OCI-LY1 (cell line): Measurements from ENCODE around the gene FAS.

Experiments used
- H2AFZ ChIP-seq: fragments of 200-600 bp; sonication (generic), shearing (Covaris generic); 2 replicates; pipeline ENCODE4 v1.6.0; 2014; ENCODE audit warnings: antibody characterized with exemption, mild to moderate bottlenecking, low read length
- H3F3A ChIP-seq: fragments of 200-600 bp; sonication (generic), shearing (Covaris generic); 2 replicates; pipeline ENCODE4 v1.6.0; 2014; ENCODE audit warnings: mild to moderate bottlenecking, antibody characterized with exemption, low read length, moderate library complexity; ENCODE audit not compliant: insufficient read depth
- H3K27ac ChIP-seq: fragments of 200-600 bp; sonication (generic); 2 replicates; pipeline ENCODE4 v1.5.1; 2014; ENCODE audit warnings: low read length, mixed run types, mild to moderate bottlenecking, low read depth; ENCODE audit not compliant: poor library complexity, severe bottlenecking
- H3K27me3 ChIP-seq: fragments of 200-600 bp; sonication (generic); 2 replicates; pipeline ENCODE4 v1.6.0; 2014; ENCODE audit warnings: antibody characterized with exemption, mild to moderate bottlenecking, low read length, moderate library complexity; ENCODE audit not compliant: insufficient read depth
- H3K36me3 ChIP-seq: fragments of 200-600 bp; sonication (generic); 2 replicates; pipeline ENCODE4 v1.6.1; 2014; ENCODE audit warnings: mild to moderate bottlenecking, antibody characterized with exemption, low read length, moderate library complexity, mixed read lengths; ENCODE audit not compliant: insufficient read depth
- H3K4me1 ChIP-seq: fragments of 200-600 bp; sonication (generic); 2 replicates; pipeline ENCODE4 v1.5.1; 2014; ENCODE audit warnings: mild to moderate bottlenecking, low read length, moderate library complexity; ENCODE audit not compliant: insufficient read depth, severe bottlenecking
- H3K4me2 ChIP-seq: fragments of 200-600 bp; sonication (generic), shearing (Covaris generic); 2 replicates; pipeline ENCODE4 v1.6.1; 2014; ENCODE audit warnings: low read length
- H3K4me3 ChIP-seq: fragments of 200-600 bp; sonication (generic); 2 replicates; pipeline ENCODE4 v1.5.1; 2014; ENCODE audit warnings: low read length, low read depth, mild to moderate bottlenecking, mixed read lengths; ENCODE audit not compliant: poor library complexity, severe bottlenecking
- H3K79me2 ChIP-seq: fragments of 200-600 bp; shearing (Covaris generic); 2 replicates; pipeline ENCODE4 v1.6.1; 2016; ENCODE audit warnings: mixed run types, low read length, mixed read lengths; ENCODE audit not compliant: insufficient read depth
- H3K9ac ChIP-seq: fragments of 200-600 bp; sonication (generic), shearing (Covaris generic); 2 replicates; pipeline ENCODE4 v1.6.1; 2014; ENCODE audit warnings: mild to moderate bottlenecking, low read length, mixed read lengths
- H3K9me2 ChIP-seq: fragments of 200-600 bp; sonication (generic), shearing (Covaris generic); 2 replicates; pipeline ENCODE4 v1.6.1; 2014; ENCODE audit warnings: low read depth, mild to moderate bottlenecking, low read length, mixed read lengths
- H3K9me3 ChIP-seq: fragments of 200-600 bp; shearing (Covaris generic); 2 replicates; pipeline ENCODE4 v1.6.1; 2014; ENCODE audit warnings: low read length, mixed read lengths
- H4K20me1 ChIP-seq: fragments of 200-600 bp; sonication (generic), shearing (Covaris generic); 2 replicates; pipeline ENCODE4 v1.6.0; 2016; ENCODE audit warnings: mild to moderate bottlenecking, low read length; ENCODE audit not compliant: insufficient read depth
- EZH2 ChIP-seq: fragments of 200-600 bp; sonication (generic), shearing (Covaris generic); IDR thresholded peaks from 2 replicates; pipeline ENCODE4 v1.8.0; 2017; ENCODE audit warnings: borderline replicate concordance, mixed run types, mild to moderate bottlenecking, antibody characterized with exemption, low read length, moderate library complexity, mixed read lengths
- TF ChIP-seq, protein P1 (sequence below): fragments of 200-600 bp; sonication (generic), shearing (Covaris generic); IDR thresholded peaks from 2 replicates; pipeline ENCODE4 v1.5.1; 2017; ENCODE audit warnings: mild to moderate bottlenecking, antibody characterized with exemption, low read length, moderate library complexity, mixed read lengths

The FAS gene

DNA sequence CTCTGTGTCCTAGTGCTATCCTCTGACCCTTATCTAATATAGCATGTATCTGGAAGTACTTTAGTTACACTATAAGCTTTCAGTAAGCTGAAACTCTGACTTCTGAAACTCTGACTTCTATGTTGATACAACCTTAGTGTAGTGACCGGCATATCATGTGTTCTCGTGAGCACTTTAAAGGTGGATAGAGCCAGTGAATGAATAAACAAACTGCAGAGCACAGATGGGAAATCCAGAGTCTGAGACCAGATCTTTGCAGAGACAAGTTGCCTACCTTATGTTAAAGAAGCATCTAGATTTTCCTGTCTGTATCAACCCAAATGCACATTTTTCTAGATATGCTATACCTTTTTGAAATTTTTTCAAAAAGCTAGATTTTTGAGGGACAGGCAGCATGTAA is 41.5 kb upstream of the FAS start:
- H4K20me1 ChIP-seq = no peaks in the 10 kb centered on the region
- no peak for TF ChIP-seq EZH2
- TF ChIP-seq, protein P1, sequence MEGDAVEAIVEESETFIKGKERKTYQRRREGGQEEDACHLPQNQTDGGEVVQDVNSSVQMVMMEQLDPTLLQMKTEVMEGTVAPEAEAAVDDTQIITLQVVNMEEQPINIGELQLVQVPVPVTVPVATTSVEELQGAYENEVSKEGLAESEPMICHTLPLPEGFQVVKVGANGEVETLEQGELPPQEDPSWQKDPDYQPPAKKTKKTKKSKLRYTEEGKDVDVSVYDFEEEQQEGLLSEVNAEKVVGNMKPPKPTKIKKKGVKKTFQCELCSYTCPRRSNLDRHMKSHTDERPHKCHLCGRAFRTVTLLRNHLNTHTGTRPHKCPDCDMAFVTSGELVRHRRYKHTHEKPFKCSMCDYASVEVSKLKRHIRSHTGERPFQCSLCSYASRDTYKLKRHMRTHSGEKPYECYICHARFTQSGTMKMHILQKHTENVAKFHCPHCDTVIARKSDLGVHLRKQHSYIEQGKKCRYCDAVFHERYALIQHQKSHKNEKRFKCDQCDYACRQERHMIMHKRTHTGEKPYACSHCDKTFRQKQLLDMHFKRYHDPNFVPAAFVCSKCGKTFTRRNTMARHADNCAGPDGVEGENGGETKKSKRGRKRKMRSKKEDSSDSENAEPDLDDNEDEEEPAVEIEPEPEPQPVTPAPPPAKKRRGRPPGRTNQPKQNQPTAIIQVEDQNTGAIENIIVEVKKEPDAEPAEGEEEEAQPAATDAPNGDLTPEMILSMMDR = no peak
- no peak overlapping the region for H3K9ac ChIP-seq

DNA sequence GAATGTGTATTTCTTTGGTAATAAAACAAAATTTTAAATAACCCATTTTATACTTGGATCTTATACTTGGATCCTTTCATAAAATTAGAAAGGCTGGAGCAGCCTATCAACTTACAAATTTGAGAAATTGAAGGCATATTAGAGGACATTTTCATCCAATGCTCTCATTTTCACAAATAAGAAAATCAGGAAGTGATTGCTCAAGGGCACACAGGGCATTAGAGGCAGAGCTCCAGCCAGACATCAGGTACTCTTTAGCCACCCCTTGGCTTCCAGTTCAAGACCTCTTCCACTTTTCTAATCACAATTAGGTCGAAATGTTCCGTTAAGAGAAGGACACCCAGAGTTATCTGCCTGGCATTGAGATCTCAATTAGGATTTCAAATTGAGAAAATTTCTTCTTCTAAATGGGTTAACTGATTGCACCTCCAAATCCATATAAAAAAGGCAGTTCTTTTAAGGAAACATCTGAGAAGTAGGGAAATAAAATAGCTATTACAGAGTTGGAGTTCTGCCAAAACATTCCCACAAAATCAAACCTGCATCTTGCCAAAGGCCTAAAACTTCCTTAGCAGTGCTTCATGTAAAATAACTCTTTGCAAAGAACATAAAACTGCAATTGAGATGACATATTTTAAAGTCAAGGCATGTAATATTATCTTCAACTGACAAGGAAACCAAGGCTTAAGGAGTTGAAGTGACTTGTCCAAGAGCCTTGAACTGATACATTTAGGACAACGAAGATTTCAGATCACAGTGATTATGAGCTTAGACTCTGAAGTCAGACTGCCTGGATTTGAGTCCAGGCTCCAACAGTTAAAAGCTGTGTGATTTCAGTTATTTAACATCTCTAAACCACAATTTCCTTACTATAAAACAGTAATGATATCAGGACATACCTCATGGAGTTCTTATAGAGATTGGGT is 40.4 kb upstream of the FAS start:
- no peak overlapping the region for H3K4me2 ChIP-seq
- H3K9me3 ChIP-seq = no peaks in the 10 kb centered on the region
- no peaks in the 10 kb centered on the region for H3K27me3 ChIP-seq
- no peak for TF ChIP-seq EZH2
- TF ChIP-seq, protein P1 = no peak
- no peaks in the 10 kb centered on the region for H3K9me2 ChIP-seq
- H3K79me2 ChIP-seq = no peaks in the 10 kb centered on the region
- no peak overlapping the region for H3K9ac ChIP-seq
- H4K20me1 ChIP-seq = no peaks in the 10 kb centered on the region
- no peaks in the 10 kb centered on the region for H3K36me3 ChIP-seq
- H3K27ac ChIP-seq = no peak overlapping the region
- H2AFZ ChIP-seq = no peak overlapping the region
- H3K4me3 ChIP-seq = no peak overlapping the region
- no peaks in the 10 kb centered on the region for H3K4me1 ChIP-seq
- no peaks in the 10 kb centered on the region for H3F3A ChIP-seq

More for the DNA sequence above, 41.5 kb upstream of the FAS start:
- no peaks in the 10 kb centered on the region for H3F3A ChIP-seq
- no peak overlapping the region for H2AFZ ChIP-seq
- H3K9me3 ChIP-seq = no peaks in the 10 kb centered on the region
- no peak overlapping the region for H3K4me3 ChIP-seq
- no peaks in the 10 kb centered on the region for H3K36me3 ChIP-seq
- no peak overlapping the region for H3K4me2 ChIP-seq
- H3K9me2 ChIP-seq = no peaks in the 10 kb centered on the region
- no peaks in the 10 kb centered on the region for H3K79me2 ChIP-seq
- H3K27ac ChIP-seq = no peak overlapping the region
- H3K27me3 ChIP-seq = no peaks in the 10 kb centered on the region
- peaks cover 8% of the 10 kb centered on the region for H3K4me1 ChIP-seq

DNA sequence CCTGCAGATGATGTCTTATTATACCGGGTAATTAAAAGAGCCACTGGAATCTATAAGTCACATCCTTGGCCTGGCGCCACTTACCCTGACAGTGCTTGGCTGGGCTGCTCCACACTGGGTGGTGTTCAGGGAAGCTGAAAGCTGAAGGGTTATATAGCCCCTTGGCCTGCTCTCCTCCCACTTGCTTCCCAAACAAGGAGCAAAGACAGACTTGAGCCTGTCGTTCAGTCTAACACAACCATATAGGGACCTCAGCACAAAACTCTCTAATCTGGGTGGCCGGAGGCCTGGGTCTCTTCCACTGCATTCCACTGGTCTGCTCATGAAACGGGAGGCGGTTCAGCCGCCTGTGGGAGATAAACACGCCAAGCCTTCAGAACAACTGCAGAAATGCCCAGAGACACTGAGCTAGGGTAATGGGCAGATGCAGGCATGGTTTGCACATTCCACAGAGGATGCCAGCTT is 37.9 kb upstream of the FAS start, which contains the start of gene ACTA2:
TSS of gene ACTA2 (minus strand) at position 127 of the 465 bp plus-strand sequence. CDS start 3,843 bp downstream, outside the sequence.
- H3K36me3 ChIP-seq = no peaks in the 10 kb centered on the region
- no peaks in the 10 kb centered on the region for H3K9me2 ChIP-seq
- no peaks in the 10 kb centered on the region for H4K20me1 ChIP-seq
- H2AFZ ChIP-seq = no peak within 1 kb of the TSS
- H3K27ac ChIP-seq = no peak within 1 kb of the TSS
- no peak for TF ChIP-seq EZH2
- TF ChIP-seq, protein P1 = no peak
- H3K9ac ChIP-seq = no peak within 1 kb of the TSS
- no peaks in the 10 kb centered on the region for H3K4me1 ChIP-seq
- H3K9me3 ChIP-seq = no peaks in the 10 kb centered on the region
- no peaks in the 10 kb centered on the region for H3K27me3 ChIP-seq
- no peak within 1 kb of the TSS for H3K4me2 ChIP-seq
- H3F3A ChIP-seq = no peaks in the 10 kb centered on the region
- H3K79me2 ChIP-seq = no peaks in the 10 kb centered on the region
- no peak within 1 kb of the TSS for H3K4me3 ChIP-seq
